Erythroblast (primary cell): Measurements from ENCODE around the gene ADARB2.

Source experiments
- GATA1 ChIP-seq: IDR thresholded peaks from 2 replicates; pipeline ENCODE4 v1.6.1; 2011; ENCODE audit warnings: low read depth, mild to moderate bottlenecking, control low read depth, low read length, moderate library complexity
- POLR2A ChIP-seq: IDR thresholded peaks from 2 replicates; pipeline ENCODE4 v1.6.1; 2011; ENCODE audit warnings: mild to moderate bottlenecking, low read length

GRCh38 chr10:1489801-1490200 lies 247.5 kb downstream of the ADARB2 start:
- TF ChIP-seq POLR2A (no peak), GATA1 (no peak)
